HEK293 (cell line): ENCODE data around the gene SPACDR.
A peak's percentile ranks its signal among the peaks of the same experiment; 100 is the strongest.

Source experiments
- CTCF ChIA-PET: fragments of 350-600 bp; formaldehyde crosslinking; extraction: SDS; loops from one replicate; lab custom pipeline; 2021; ENCODE audit warnings: antibody characterized with exemption; lab: Yijun Ruan, JAX
- POLR2A ChIA-PET: fragments of 300-600 bp; formaldehyde crosslinking; extraction: SDS; loops from one replicate; lab custom pipeline; 2020; ENCODE audit warnings: antibody characterized with exemption, inconsistent platforms; lab: Yijun Ruan, JAX
- H3K27ac ChIP-seq: fragments of 200-500 bp; sonication (Bioruptor generic); 2 replicates; pipeline ENCODE4 v1.5.1; 2014; ENCODE audit warnings: low read depth, low read length, control low read depth, inconsistent platforms; ENCODE audit errors: extremely low read depth
- H3K36me3 ChIP-seq, 2 experiments: fragments of 200-500 bp in 1 of 2; sonication (Bioruptor generic) in 1 of 2; 1 replicate in 1 of 2; 2 replicates in 1 of 2; pipeline ENCODE4 v1.5.1; 2014 to 2017; ENCODE audit warnings: inconsistent platforms in 2 of 2, low read length in 2 of 2; ENCODE audit not compliant: control insufficient read depth in 2 of 2, insufficient read depth in 1 of 2
- H3K4me1 ChIP-seq: fragments of 200-500 bp; sonication (Bioruptor generic); 2 replicates; pipeline ENCODE4 v1.5.1; 2014; ENCODE audit warnings: mild to moderate bottlenecking, low read length, inconsistent platforms; ENCODE audit not compliant: control insufficient read depth, insufficient read depth
- H3K4me3 ChIP-seq: 2 replicates; pipeline ENCODE4 v1.5.1; 2011; ENCODE audit warnings: low read depth, mild to moderate bottlenecking, control low read depth, low read length, moderate library complexity
- H3K9me3 ChIP-seq: fragments of 200-500 bp; sonication (Bioruptor generic); 2 replicates; pipeline ENCODE4 v1.5.1; 2014; ENCODE audit warnings: low read depth, low read length, inconsistent platforms; ENCODE audit not compliant: control insufficient read depth, insufficient read depth
- BCL6B ChIP-seq: fragments of 450-650 bp; formaldehyde crosslinking; IDR thresholded peaks from 2 replicates; pipeline ENCODE4 v1.5.1; 2017; ENCODE audit warnings: missing biosample characterization, missing genetic modification characterization
- KLF16 ChIP-seq: fragments of 450-650 bp; formaldehyde crosslinking; IDR thresholded peaks from 2 replicates; pipeline ENCODE4 v1.5.1; 2017; ENCODE audit warnings: missing biosample characterization, missing genetic modification characterization
- MYNN ChIP-seq: fragments of 450-650 bp; formaldehyde crosslinking; IDR thresholded peaks from 2 replicates; pipeline ENCODE4 v1.5.1; 2016; ENCODE audit warnings: missing biosample characterization, missing genetic modification characterization, borderline replicate concordance
- PRDM1 ChIP-seq: fragments of 450-650 bp; formaldehyde crosslinking; IDR thresholded peaks from 2 replicates; pipeline ENCODE4; 2016; ENCODE audit warnings: missing biosample characterization, missing genetic modification characterization
- TRIM28 ChIP-seq: IDR thresholded peaks from 2 replicates; pipeline ENCODE4 v1.6.1; 2011; ENCODE audit warnings: low read length, control low read depth, borderline replicate concordance
- ZNF121 ChIP-seq: fragments of 450-650 bp; formaldehyde crosslinking; IDR thresholded peaks from 2 replicates; pipeline ENCODE4 v1.5.1; 2016; ENCODE audit warnings: missing biosample characterization, missing genetic modification characterization
- ZNF133 ChIP-seq: fragments of 450-650 bp; formaldehyde crosslinking; IDR thresholded peaks from 2 replicates; pipeline ENCODE4 v1.5.1; 2016; ENCODE audit warnings: missing biosample characterization, missing genetic modification characterization
- ZNF2 ChIP-seq: fragments of 450-650 bp; formaldehyde crosslinking; IDR thresholded peaks from 2 replicates; pipeline ENCODE4 v1.5.1; 2016; ENCODE audit warnings: missing biosample characterization, missing genetic modification characterization
- ZNF366 ChIP-seq: fragments of 450-650 bp; formaldehyde crosslinking; conservative IDR thresholded peaks from 2 replicates; pipeline ENCODE4 v1.5.1; 2016; ENCODE audit warnings: missing biosample characterization, missing genetic modification characterization
- ZNF654 ChIP-seq: fragments of 450-650 bp; formaldehyde crosslinking; IDR thresholded peaks from 2 replicates; pipeline ENCODE4 v1.5.1; 2016; ENCODE audit warnings: low read depth, missing biosample characterization, missing genetic modification characterization
- ZNF777 ChIP-seq: fragments of 450-650 bp; formaldehyde crosslinking; IDR thresholded peaks from 2 replicates; pipeline ENCODE4 v1.5.1; 2017; ENCODE audit warnings: missing biosample characterization, missing genetic modification characterization, borderline replicate concordance
- ZNF830 ChIP-seq: fragments of 450-650 bp; IDR thresholded peaks from 2 replicates; pipeline ENCODE4 v1.5.0; 2018; ENCODE audit warnings: missing biosample characterization, missing genetic modification characterization, low read depth, mild to moderate bottlenecking, moderate library complexity
- ZSCAN18 ChIP-seq: fragments of 450-650 bp; formaldehyde crosslinking; IDR thresholded peaks from 2 replicates; pipeline ENCODE4 v1.5.1; 2016; ENCODE audit warnings: missing biosample characterization, missing genetic modification characterization
- ZSCAN4 ChIP-seq: fragments of 450-650 bp; formaldehyde crosslinking; IDR thresholded peaks from 2 replicates; pipeline ENCODE4 v1.5.1; 2017; ENCODE audit warnings: missing biosample characterization, missing genetic modification characterization
- ZSCAN5A ChIP-seq: fragments of 450-650 bp; formaldehyde crosslinking; IDR thresholded peaks from 2 replicates; pipeline ENCODE4 v1.5.1; 2016; ENCODE audit warnings: missing biosample characterization, missing genetic modification characterization

The SPACDR gene

GRCh38 chr7:100492738-100493475 is 28.8 kb upstream of the SPACDR start:
- H3K27ac ChIP-seq = no peak overlapping the region
- ChIA-PET CTCF (interaction anchor here (0.6 to 2.0 kb wide), 4 partner anchors 10 to 965 kb away, joined by 4 to 9 read pairs (median 6); no protein-coding TSS in a partner anchor), POLR2A (no interaction called here)
- no peak for TF ChIP-seq ZSCAN18
- no peak for TF ChIP-seq ZSCAN5A (tag by site-specific recombination)
- no peak for TF ChIP-seq ZNF654
- TF ChIP-seq PRDM1 (tag by site-specific recombination) = peak; percentile 99
- peak; percentile 83 for TF ChIP-seq ZNF366 (tag by site-specific recombination)
- no peak overlapping the region for H3K4me3 ChIP-seq
- H3K36me3 ChIP-seq = no peaks in the 10 kb centered on the region
- no peaks in the 10 kb centered on the region for H3K9me3 ChIP-seq
- H3K4me1 ChIP-seq = no peaks in the 10 kb centered on the region

- Histone ChIP-seq H3K27ac (no peak overlapping the region), H3K9me3 (no peaks in the 10 kb centered on the region), H3K4me1 (no peaks in the 10 kb centered on the region), H3K4me3 (no peak overlapping the region), H3K36me3 (no peaks in the 10 kb centered on the region)
- 0 out of 2 replicates have a peak, but pooled peaks have one; percentile 16 for TF ChIP-seq ZNF121 (tag by site-specific recombination)
- TF ChIP-seq ZNF133 (tag by site-specific recombination) = no peak
- ChIA-PET CTCF (interaction anchor here (0.7 kb wide), 1 partner anchor 98 kb away, joined by 4 read pairs; no protein-coding TSS in a partner anchor), POLR2A (no interaction called here)
These were observed 27.1 kb upstream of the SPACDR start for GRCh38 chr7:100491192-100491578.

- Histone ChIP-seq H3K36me3 (no peaks in the 10 kb centered on the region), H3K27ac (no peak overlapping the region), H3K4me1 (no peaks in the 10 kb centered on the region), H3K9me3 (no peaks in the 10 kb centered on the region), H3K4me3 (no peak overlapping the region)
- TF ChIP-seq ZNF777 (tag by site-specific recombination) (no peak), TRIM28 (no peak)
- ChIA-PET POLR2A (interaction anchor here (0.6 to 1.0 kb wide), 5 partner anchors 10 to 61 kb away, joined by 3 to 5 read pairs (median 3); partner anchors contain the start of genes MEPCE, TSC22D4 and ZCWPW1), CTCF (interaction anchor here (0.7 to 1.1 kb wide), 4 partner anchors 14 to 98 kb away, joined by 3 to 7 read pairs (median 4); no protein-coding TSS in a partner anchor)
These were observed 26.6 kb upstream of the SPACDR start for GRCh38 chr7:100490483-100491191.

DNA sequence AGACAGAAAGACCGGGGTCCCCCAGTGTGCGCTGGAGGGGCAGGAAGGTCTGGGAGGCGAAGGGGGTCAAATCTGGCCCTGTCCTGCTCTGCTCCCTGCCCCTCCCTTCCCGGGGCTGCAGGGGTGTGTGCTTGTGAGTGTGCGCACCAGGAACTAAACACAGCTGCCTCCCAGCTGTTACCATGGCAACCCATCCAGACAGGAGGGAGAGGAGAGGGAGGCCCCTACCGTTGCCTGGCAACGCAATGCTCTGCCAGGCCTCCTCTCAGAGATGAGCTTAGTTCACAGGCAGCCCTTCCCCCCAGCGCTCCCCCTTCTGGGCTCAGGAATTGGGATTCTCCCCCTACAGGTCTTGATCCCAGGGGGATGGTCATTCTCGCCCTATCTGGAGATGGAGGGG is 25.8 kb upstream of the SPACDR start:
- Histone ChIP-seq H3K9me3 (no peaks in the 10 kb centered on the region), H3K36me3 (no peaks in the 10 kb centered on the region), H3K4me1 (no peaks in the 10 kb centered on the region), H3K4me3 (no peak overlapping the region), H3K27ac (no peak overlapping the region)
- ChIA-PET POLR2A (interaction anchor here (0.6 to 1.0 kb wide), 5 partner anchors 9 to 61 kb away, joined by 3 to 5 read pairs (median 3); partner anchors contain the start of genes MEPCE, TSC22D4 and ZCWPW1), CTCF (interaction anchor here (0.8 to 1.1 kb wide), 4 partner anchors 13 to 69 kb away, joined by 3 to 7 read pairs (median 4); no protein-coding TSS in a partner anchor)
- TF ChIP-seq BCL6B (tag by site-specific recombination) (no peak), ZSCAN4 (peak; percentile 38; the same call in 1 of the 2 replicates), MYNN (tag by site-specific recombination) (peak; percentile 88), ZNF2 (tag by site-specific recombination) (peak; percentile 62; the same call in 1 of the 2 replicates), KLF16 (tag by site-specific recombination) (0 out of 2 replicates have a peak, but pooled peaks have one; percentile 30), ZNF830 (tag by site-specific recombination) (no peak)
